Stomach (tissue), 9 donors: ENCODE measurements around the gene PIGBOS1. TPM values are rescaled to one million over a fixed set of nuclear protein-coding genes. Genes with fewer than 3 reads are reported as not detected.
A peak's percentile ranks its signal among the peaks of the same experiment; 100 is the strongest.

Experiments
- DNase-seq, 2 donors: peaks; one replicate each; pipeline versions ENCODE4 v3.0.0 to v3.0.0-alpha.2; 2013 to 2019
- H3K27ac ChIP-seq, 5 donors: fragments of 200-600 bp in 4 of 5; sonication (generic) in 4 of 5; one replicate each; pipeline ENCODE4 v1.5.1; 2013 to 2019; ENCODE audit warnings: mild to moderate bottlenecking in 1 of 5, moderate library complexity in 1 of 5
- H3K27me3 ChIP-seq, 3 donors: fragments of 200-600 bp; sonication (generic); one replicate each; pipeline ENCODE4 v1.5.1; 2017 to 2019; ENCODE audit warnings: mixed run types in 1 of 3
- H3K36me3 ChIP-seq, 4 donors: fragments of 200-600 bp; sonication (generic); 1 replicate in 3 of 4; 2 replicates in 1 of 4; pipeline ENCODE4 v1.5.1; 2016 to 2019
- H3K4me1 ChIP-seq, 4 donors: fragments of 200-600 bp; sonication (generic); one replicate each; pipeline ENCODE4 v1.5.1; 2016 to 2019
- H3K4me3 ChIP-seq, 4 donors: fragments of 200-600 bp; sonication (generic) in 3 of 4; one replicate each; pipeline ENCODE4 v1.5.1; 2016 to 2019; ENCODE audit warnings: mild to moderate bottlenecking in 1 of 4
- H3K9me3 ChIP-seq, 4 donors: fragments of 200-600 bp; sonication (generic); one replicate each; pipeline ENCODE4 v1.5.1; 2016 to 2019
- EP300 ChIP-seq: sonication (generic); formaldehyde crosslinking; IDR thresholded peaks from one replicate; pipeline ENCODE4 v1.6.1; 2017; ENCODE audit warnings: antibody characterized with exemption
- POLR2A ChIP-seq, 4 donors: fragments of 450-650 bp; IDR thresholded peaks; one replicate each; pipeline ENCODE4 v1.6.1; 2016; ENCODE audit warnings: antibody characterized with exemption in 4 of 4, control low read depth in 2 of 4, mild to moderate bottlenecking in 1 of 4, moderate library complexity in 1 of 4
- POLR2AphosphoS5 ChIP-seq, 3 donors: sonication (generic); formaldehyde crosslinking; IDR thresholded peaks; one replicate each; pipeline ENCODE4 v1.6.1; 2016; ENCODE audit warnings: antibody characterized with exemption in 3 of 3
- WGBS, 5 donors: extraction: QIAGEN DNeasy Blood & Tissue Kit in 3 of 5; methylation state at CpG; one replicate each; pipeline versions ENCODE4 v1.1.5 to v1.1.7; 2013 to 2018; 5-methylcytosine and 5-hydroxymethylcytosine counted together
- intact Hi-C: fragments of 100-400 bp; cut with DNase I; formaldehyde crosslinking; loops from one replicate; pipeline ENCODE4 v1.15.1; 2023; ENCODE audit warnings: low total_unique reads
- polyA plus RNA-seq, 3 donors: library from polyadenylated mRNA; stranded (reverse); fragments of 200-250 nt; gene quantifications; one replicate each; pipeline ENCODE4 v1.2.3, GENCODE V29; 2013
- total RNA-seq, 5 donors: library from RNA; depleted of rRNA; stranded (reverse); fragments of >200 nt; gene quantifications; one replicate each; pipeline versions ENCODE4 v1.1.0 to v1.2.3, GENCODE V29; 2014 to 2016
- TF ChIP-seq, protein P1 (sequence below), 7 experiments: fragments of 450-650 bp in 4 of 7; fragments of 200-600 bp in 3 of 7; sonication (generic) in 3 of 7; IDR thresholded peaks; one replicate each; pipeline ENCODE4 v1.5.1; 2016 to 2019; ENCODE audit warnings: antibody characterized with exemption in 7 of 7, control low read depth in 2 of 7, mild to moderate bottlenecking in 1 of 7
- donor health status: healthy with polysubstance abuse.
- donor health status: Bipolar disorder and iron deficiency.
- donor health status: healthy.

Gene PIGBOS1
- total and polyA plus RNA-seq, 8 donors: 7.0 to 28.8 (median 12.2) TPM

DNA sequence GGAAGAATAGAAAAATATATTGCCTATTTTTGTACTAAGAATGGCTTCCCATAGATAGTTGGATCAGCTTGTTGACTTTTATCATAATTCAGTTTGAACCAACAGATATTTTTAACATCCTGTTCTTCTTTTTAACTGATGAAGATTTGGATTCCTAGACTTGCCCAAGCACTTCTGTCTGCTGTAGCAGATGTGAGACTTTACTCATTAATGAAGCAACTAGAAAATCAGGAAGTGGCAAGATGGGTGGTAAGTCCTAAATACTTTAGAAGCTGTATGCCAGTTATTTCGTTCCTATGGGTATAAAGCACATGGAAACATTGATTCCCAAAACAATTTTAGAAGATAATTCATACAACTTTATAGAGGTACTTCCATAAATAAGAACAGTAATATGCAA is 8.5 kb upstream of the PIGBOS1 start:
- H3K9me3 ChIP-seq: no peaks in the 10 kb centered on the region
- H3K4me3 ChIP-seq: no peak overlapping the region
- intact Hi-C loops: no loop called here
- DNase-seq: no peak
- no peaks in the 10 kb centered on the region for H3K27me3 ChIP-seq
- 74 to 89% (median 83%) methylated on average over 1 of the region's 1 CpG for WGBS, 5 donors
- H3K36me3 ChIP-seq: peaks cover 4 to 56% (median 54%) of the 10 kb centered on the region in 4 donors
- no peaks in the 10 kb centered on the region for H3K4me1 ChIP-seq
- no peak overlapping the region for H3K27ac ChIP-seq
- TF ChIP-seq POLR2A (IDR thresholded peaks at IDR 0.05) (no peak), POLR2AphosphoS5 (IDR thresholded peaks at IDR 0.05) (no peak), EP300 (no peak)
- TF ChIP-seq, protein P1, sequence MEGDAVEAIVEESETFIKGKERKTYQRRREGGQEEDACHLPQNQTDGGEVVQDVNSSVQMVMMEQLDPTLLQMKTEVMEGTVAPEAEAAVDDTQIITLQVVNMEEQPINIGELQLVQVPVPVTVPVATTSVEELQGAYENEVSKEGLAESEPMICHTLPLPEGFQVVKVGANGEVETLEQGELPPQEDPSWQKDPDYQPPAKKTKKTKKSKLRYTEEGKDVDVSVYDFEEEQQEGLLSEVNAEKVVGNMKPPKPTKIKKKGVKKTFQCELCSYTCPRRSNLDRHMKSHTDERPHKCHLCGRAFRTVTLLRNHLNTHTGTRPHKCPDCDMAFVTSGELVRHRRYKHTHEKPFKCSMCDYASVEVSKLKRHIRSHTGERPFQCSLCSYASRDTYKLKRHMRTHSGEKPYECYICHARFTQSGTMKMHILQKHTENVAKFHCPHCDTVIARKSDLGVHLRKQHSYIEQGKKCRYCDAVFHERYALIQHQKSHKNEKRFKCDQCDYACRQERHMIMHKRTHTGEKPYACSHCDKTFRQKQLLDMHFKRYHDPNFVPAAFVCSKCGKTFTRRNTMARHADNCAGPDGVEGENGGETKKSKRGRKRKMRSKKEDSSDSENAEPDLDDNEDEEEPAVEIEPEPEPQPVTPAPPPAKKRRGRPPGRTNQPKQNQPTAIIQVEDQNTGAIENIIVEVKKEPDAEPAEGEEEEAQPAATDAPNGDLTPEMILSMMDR (IDR thresholded peaks at IDR 0.05): no peak

DNA sequence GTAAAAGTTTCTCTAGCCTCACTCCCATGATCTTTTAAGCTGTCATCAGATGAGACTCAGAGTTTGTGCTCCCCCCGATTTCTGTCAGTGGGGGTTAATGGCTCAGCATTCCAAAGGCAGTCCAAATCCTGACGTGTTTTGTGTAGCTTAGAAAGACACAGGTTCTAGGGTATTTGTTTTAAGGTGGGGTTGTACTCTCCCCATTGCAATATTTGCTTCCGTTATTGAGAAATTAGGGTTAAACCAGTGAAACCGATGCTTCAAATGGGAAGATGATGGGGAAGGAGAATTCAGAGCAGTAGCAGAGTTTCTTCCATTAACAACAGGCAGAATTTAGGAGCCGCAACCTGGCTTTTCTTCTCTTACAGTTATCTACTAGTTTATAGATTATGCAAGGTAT is 3.5 kb upstream of the PIGBOS1 start:
- intact Hi-C loops: no loop called here
- H3K27me3 ChIP-seq: no peaks in the 10 kb centered on the region
- no peak for DNase-seq
- H3K4me1 ChIP-seq: peaks cover 5 to 36% (median 22%) of the 10 kb centered on the region in 4 donors
- H3K4me3 ChIP-seq: no peak overlapping the region
- H3K36me3 ChIP-seq: peaks cover 0 to 20% (median 10%) of the 10 kb centered on the region in 4 donors
- H3K27ac ChIP-seq: no peak overlapping the region
- TF ChIP-seq, protein P1 (IDR thresholded peaks at IDR 0.05): no peak
- TF ChIP-seq EP300: no peak
- no peak for TF ChIP-seq POLR2AphosphoS5 (IDR thresholded peaks at IDR 0.05)
- no peak for TF ChIP-seq POLR2A (IDR thresholded peaks at IDR 0.05)
- 70 to 87% (median 84%) methylated on average over 5 of the region's 5 CpGs for WGBS, 5 donors
- H3K9me3 ChIP-seq: no peaks in the 10 kb centered on the region

DNA sequence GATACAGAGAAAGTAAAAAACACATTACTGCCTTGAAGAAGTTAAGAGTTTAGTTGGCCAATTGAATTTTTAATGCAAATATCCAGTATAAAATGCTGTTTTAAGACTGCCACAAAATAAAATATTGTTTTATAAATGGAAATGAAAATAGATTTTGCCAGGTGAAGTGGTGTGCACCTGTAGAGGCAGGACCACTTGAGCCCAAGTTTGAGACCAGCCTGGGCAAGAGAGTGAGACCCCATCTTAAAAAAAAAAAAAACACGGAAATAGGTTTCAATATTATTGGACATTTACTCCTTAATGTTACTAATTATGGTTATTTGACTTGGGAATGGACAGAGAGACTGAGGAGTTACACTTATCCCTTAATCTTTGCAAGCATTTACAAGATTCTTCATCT is 2.0 kb upstream of the PIGBOS1 start:
- Histone ChIP-seq H3K27me3 (no peaks in the 10 kb centered on the region), H3K4me1 (peaks cover 5 to 51% (median 31%) of the 10 kb centered on the region in 4 donors), H3K27ac (no peak overlapping the region), H3K36me3 (peaks cover 0 to 20% (median 10%) of the 10 kb centered on the region in 4 donors), H3K9me3 (no peaks in the 10 kb centered on the region), H3K4me3 (no peak overlapping the region)
- WGBS, 5 donors: 70 to 94% (median 83%) methylated on average over 1 of the region's 1 CpG
- no peak for TF ChIP-seq EP300
- TF ChIP-seq POLR2A (IDR thresholded peaks at IDR 0.05): no peak
- TF ChIP-seq, protein P1 (IDR thresholded peaks at IDR 0.05): no peak
- no peak for TF ChIP-seq POLR2AphosphoS5 (IDR thresholded peaks at IDR 0.05)
- no peak for DNase-seq
- intact Hi-C loops: no loop called here

DNA sequence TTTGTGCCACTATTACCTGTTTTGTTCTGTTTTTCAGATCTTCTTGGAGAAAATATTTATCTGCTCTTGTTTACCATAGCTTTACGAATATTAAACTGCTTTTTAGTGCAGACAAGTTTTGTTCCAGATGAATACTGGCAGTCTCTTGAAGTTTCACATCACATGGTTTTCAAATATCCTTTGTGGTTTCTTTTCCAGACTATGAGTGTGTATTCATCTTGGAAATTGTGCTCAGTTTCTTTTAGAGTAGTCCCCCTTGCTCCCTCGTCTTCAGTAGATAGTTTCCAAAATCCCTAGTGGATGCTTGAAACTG is 1.3 kb upstream of the PIGBOS1 start:
- Histone ChIP-seq H3K27me3 (no peaks in the 10 kb centered on the region), H3K9me3 (no peaks in the 10 kb centered on the region), H3K27ac (peak overlapping the region in 2 of 5 donors; percentile 11 to 96), H3K36me3 (peaks cover 0 to 15% (median 6%) of the 10 kb centered on the region in 4 donors), H3K4me1 (peaks cover 5 to 52% (median 34%) of the 10 kb centered on the region in 4 donors), H3K4me3 (peak overlapping the region in 3 of 4 donors; percentile 72 to 76 (median 72))
- DNase-seq: no peak
- 17 to 45% (median 24%) methylated on average over 2 of the region's 2 CpGs for WGBS, 5 donors
- intact Hi-C loops: no loop called here
- TF ChIP-seq POLR2AphosphoS5 (IDR thresholded peaks at IDR 0.05) (no peak), POLR2A (IDR thresholded peaks at IDR 0.05) (no peak), EP300 (no peak)
- TF ChIP-seq, protein P1 (IDR thresholded peaks at IDR 0.05): no peak
